DMS53 (cell line): ENCODE data around the gene NEK4.

Experiments used
- DNase-seq: peaks from one replicate; lab custom pipeline; 2025; lab: John Stamatoyannopoulos, UW

NEK4 gene

DNA sequence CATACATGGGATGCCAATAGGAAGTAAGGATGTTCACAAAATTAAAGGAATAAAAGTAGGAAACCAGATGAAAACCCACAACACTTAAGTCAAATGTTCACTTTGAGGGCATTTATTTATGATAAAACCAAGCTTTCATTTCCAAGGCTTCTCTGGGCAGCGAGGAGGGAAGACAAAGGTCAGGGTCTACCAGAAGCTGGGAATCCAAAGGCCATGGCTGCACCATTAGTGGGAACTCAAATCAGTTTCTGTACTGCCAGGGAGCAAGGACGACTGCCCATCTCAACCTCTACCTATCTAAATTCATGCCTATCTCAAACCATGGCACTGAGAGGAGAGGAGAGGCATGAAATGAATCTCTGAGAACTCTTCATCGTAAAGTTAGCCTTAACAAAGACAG is 107.6 kb downstream of the NEK4 start:
- no peak for DNase-seq

DNA sequence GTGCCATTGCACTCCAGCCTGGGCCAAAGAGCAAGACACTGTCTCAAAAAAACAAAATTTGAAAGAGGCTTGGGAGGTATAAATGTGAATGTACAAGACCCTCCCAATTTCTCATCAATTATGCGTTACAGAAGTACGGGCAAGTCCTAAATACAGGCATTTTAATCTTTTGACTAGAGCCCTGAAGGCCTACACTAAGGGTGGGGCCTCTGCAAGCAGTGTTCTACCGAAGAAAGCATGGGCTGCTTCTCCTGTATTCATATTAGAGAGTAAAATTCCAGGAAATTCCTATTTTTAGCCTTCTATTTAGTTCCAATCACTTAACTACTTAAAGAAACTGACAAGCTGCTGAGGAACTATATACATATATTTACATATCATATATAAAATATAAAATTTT is 110.7 kb downstream of the NEK4 start:
- no peak for DNase-seq
